Epithelial cell of prostate (primary cell): ENCODE measurements around the gene ASTN2.

Experiments used
- DNase-seq: peaks from one replicate; pipeline ENCODE4 v3.0.0-alpha.2; 2011; ENCODE audit warnings: low read depth, low spot score
- H3K27ac ChIP-seq: fragments of 450-650 bp; 2 replicates; pipeline ENCODE4 v1.5.1; 2017; ENCODE audit warnings: mild to moderate bottlenecking

Gene ASTN2

GRCh38 chr9:117414220-117414905 lies 494 bp downstream of the ASTN2 start:
- no peak for DNase-seq
- H3K27ac ChIP-seq, result no peak overlapping the region

DNA sequence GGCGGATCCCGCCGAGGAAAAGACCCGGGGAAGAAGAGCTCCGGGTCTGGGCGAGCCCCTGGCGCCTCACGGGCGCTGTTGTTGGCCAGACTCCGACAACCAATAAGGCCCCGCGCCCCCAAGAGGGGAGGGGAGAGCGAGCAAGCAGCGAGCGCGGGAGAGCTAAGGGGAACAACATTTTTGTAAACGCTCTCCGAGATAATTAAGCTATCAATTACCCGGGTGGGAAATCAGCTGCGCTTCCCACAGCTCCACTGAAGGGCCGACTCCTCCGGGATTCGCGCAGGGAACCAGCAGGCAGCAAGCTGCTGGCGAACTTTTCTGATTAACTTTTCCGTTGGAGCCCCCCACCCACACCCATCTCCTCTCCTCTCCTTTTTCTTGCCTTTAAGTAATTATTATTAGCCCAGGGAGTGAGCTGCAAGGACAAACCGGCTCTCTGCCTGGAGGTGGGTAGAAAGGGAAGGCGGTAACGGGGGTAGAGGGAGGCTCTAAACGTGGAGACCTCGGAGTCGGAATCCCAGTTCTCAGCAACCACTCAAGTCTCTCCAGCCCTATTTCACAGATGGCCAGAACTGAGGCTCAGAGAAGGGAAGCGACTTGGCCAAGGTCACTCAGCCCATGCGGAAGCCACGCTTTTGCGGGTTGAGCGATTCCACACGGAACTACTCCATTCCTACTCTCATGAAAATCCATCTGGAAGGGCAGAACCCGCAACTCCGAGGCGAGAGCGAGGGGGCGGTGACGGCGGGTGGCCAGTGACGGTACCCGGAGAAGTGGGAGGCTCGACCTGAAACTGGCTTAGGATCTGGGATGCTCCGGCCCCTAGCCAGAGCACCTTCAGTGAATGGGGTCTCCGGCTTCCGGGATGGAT lies 1.3 kb downstream of the ASTN2 start:
- H3K27ac ChIP-seq, result no peak overlapping the region
- DNase-seq, result no peak

GRCh38 chr9:117412841-117413240 lies 2.0 kb downstream of the ASTN2 start:
- H3K27ac ChIP-seq, result no peak overlapping the region
- no peak for DNase-seq

DNA sequence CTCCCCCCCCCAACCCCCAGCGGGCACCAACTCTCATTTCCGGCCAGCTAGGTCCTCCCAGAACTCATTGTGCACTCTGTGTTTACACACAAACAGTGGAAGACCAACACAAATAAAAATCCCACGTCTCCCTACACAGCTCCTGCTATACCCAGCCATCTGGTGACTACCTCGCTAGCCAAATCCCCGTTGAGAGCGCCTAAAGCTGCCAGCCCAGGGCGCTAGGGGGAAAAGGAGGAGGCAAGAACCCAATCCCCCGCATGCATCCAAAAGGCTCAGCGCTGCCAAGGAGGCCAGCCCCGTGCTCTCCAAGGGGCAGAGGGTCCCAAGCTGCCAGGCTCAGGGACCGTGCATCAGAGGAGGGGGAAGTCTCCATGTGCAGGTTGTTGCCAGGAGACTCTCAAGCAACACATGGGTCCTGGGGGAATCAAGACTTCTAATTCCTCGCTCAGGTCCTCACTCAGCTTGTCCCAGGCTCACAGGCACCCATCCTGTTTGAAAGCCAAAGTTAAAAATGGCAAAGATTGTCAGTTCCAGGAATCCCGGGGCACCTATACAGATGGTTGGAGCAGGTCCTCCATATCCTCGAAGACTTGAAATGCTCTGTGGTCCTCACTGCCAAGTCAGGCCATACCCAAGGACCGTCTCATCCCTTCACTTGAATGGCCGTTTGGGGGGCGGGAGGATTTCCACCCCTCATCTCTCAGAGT lies 2.7 kb downstream of the ASTN2 start:
- H3K27ac ChIP-seq, result no peak overlapping the region
- no peak for DNase-seq

DNA sequence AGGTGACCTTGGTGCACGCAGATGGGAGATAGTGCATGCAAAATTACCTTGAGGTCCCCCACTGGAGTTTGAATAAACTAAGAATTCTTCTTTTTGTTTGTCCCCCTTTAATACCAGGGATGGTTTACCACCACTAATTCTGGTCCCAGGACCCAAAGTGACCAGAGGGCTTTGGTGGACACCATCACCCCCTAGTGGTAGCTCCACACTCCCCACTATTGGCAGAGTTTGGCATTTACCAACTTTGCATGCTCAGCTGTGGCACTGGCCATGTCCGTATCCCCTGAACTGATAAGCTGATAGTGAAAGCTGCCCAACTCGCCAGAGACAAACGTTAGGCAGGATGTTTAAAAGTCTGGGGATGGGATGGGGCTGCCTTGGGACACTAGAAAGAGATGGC lies 3.3 kb downstream of the ASTN2 start:
- no peak overlapping the region for H3K27ac ChIP-seq
- no peak for DNase-seq

- H3K27ac ChIP-seq, result no peak overlapping the region
- DNase-seq, result no peak
These were observed 5.5 kb downstream of the ASTN2 start for GRCh38 chr9:117409321-117409720.

DNA sequence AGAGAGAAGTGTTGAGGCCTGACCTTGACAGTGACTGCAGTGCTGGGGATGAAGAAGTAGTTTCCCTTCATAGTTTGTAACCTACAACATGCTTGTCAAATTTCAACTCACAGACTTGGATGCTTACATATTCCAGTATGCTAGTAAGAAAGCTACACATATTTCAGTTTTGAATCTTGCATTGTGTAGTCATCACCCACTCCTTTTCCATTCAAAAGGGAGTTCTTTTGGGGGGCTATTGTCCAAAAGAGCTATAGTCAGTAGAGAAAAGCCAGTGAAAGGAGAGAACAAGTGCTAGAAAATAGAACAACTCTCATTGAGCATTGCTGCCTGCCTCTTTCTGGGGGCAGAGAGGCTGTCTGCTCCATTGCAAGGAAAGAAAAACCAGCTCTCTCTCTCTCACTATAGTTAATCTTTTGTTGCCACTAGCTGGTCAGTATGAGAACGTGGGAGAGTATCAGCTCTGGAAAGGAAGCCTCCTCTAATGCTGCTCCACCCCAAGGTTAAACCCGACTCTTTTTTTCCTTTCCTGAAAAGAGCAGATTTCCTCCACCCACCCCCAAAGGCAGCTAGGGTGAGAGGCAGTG lies 7.3 kb downstream of the ASTN2 start:
- no peak for DNase-seq
- H3K27ac ChIP-seq, result no peak overlapping the region

- no peak for DNase-seq
- H3K27ac ChIP-seq, result no peak overlapping the region
These were observed 8.7 kb downstream of the ASTN2 start for GRCh38 chr9:117405950-117406705.

GRCh38 chr9:117403848-117404247 lies 11.0 kb downstream of the ASTN2 start:
- H3K27ac ChIP-seq, result no peak overlapping the region
- no peak for DNase-seq

GRCh38 chr9:117403403-117403811 lies 11.4 kb downstream of the ASTN2 start:
- DNase-seq, result no peak

GRCh38 chr9:117400171-117400570 lies 14.7 kb downstream of the ASTN2 start:
- no peak overlapping the region for H3K27ac ChIP-seq
- no peak for DNase-seq

More at GRCh38 chr9:117403403-117403811, 11.4 kb downstream of the ASTN2 start:
- H3K27ac ChIP-seq, result no peak overlapping the region

DNA sequence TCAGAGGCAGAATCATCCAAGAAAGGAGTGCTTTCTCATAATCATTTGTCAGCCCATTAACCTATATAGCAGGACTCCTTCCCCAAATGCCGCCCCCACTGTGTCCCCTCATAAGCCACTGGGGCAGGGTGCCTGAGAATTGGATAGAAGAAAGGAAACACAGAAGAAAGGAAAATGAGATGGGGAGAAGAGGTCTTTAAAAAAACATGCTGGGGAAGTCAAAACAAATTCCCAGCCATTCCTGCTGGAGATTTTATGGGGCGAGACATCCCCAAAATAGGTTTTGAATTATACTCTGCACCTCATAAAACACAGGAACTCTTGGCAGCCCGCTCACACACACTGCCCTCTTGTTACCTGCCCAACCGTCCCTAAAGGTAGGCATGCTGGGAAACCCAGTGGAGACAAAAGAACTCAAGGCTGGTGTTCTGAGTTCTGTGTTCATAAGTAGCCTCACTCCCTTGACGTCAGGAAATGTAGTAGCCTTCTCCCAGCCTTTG lies 19.7 kb downstream of the ASTN2 start:
- no peak for DNase-seq
- no peak overlapping the region for H3K27ac ChIP-seq

DNA sequence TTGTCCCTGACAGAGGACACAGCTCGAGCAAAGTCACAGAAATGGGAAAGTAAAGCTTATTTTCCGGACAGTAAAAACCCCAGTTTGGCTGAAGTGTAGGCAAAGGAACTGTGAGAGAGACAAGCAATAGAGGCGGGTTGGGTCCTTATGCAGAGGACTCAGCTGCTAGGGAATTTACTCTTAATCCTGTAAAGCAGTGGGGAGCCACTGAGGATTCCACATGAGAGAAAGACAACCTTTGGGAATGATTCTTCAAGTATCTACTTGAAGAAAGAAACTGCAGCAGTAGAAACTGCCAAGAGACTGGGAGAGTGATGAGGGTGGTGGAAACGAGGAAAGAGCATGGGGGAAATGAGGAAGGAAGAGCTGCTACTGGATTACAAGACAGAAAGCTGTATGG lies 20.2 kb downstream of the ASTN2 start:
- DNase-seq, result no peak
- H3K27ac ChIP-seq, result no peak overlapping the region

DNA sequence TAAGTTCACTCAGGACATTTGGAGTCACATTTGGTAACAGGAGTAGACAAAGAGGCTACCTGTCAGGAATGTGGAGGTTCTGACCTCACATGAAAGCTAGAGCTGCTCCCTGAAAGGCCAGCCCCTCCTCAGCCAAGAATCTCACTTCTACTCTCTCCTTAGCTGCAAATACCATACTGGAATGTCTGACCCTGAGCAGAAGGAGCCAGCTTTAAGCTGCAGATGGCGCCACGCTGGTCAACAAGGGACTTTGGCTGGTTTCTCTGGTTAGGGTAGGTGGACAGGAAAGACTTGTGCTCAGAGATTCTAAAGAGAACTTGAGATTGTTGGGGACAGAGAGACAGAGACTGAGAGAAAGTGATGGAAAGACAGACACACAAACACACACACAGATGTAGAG lies 21.9 kb downstream of the ASTN2 start:
- no peak overlapping the region for H3K27ac ChIP-seq
- no peak for DNase-seq

- H3K27ac ChIP-seq, result no peak overlapping the region
- no peak for DNase-seq
These were observed 27.4 kb downstream of the ASTN2 start for GRCh38 chr9:117387422-117387821.

DNA sequence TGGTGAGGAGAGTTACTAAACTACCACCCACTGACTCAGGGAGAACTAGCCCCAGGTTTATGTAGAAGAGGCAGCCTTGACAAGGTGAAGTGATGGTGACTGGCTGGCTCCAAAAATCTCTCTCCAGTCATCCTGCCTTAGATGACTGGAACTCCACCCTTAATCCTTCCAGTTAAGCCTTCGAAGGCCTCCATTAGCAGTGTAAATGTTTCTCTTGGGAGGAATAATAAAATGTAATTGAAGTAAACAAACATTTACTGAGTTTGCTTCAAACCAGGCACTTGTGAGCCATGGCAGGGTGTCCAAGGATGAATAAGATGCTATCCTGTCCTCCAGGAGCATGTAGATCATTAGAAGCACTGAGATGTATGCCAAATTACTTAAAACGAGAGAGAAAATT lies 35.5 kb downstream of the ASTN2 start:
- DNase-seq, result no peak
- H3K27ac ChIP-seq, result no peak overlapping the region

DNA sequence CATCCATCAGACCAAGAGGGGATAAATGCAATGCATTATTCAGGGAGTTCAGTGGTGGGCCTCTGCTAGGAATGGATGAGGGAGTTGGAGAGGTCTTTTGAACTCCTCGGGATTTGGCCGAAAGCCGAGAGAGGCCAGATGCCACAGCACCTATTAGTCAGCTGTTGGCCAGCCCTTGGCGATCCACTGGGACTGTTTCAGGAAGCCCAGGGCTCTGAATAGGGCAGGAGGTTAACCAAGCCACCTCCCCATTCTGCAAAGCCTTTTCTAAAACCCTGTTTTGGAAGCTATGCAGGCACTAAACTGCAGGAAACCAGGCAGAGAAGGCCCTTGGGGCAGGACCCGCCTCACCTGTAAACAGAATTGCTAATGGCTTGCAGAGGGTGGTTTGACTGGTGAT lies 37.8 kb downstream of the ASTN2 start:
- no peak overlapping the region for H3K27ac ChIP-seq
- DNase-seq, result no peak

- no peak overlapping the region for H3K27ac ChIP-seq
- no peak for DNase-seq
These were observed 38.9 kb downstream of the ASTN2 start for GRCh38 chr9:117375956-117376355.

DNA sequence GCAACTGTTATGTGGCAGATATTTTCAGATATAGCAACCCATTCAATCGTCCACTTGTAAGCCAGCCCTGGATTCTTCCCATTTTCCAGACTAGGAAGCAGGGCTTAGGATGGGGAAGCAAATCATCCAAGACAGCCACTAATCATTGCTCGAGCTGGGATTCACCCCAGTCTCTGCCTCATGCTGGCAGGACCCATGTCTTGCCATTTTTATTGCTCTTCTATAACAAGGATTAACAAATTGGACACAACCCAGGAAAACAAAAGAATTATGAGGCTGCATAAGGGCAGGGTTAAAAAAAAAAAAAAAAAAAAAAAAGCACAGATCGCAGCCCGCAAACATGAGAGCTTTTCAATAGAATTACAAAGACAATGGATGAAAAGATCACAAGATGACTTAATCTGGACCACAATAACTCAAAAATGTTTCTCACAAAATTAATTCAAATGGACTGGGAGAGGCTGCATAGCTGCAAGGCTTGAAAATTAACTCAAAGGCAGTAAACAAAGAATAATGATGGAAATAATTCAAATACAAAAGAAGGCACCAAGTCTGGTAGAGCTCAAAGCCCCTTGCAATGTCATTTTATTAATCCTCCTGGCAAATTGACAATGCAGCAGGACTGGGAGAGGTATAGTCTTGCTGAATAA lies 40.7 kb downstream of the ASTN2 start:
- no peak for DNase-seq
- no peak overlapping the region for H3K27ac ChIP-seq
